ENCODE results near the gene NAV3.

NAV3 gene

GRCh38 chr12:77928078-77928477, 97.4 kb downstream of the NAV3 start:
- Histone ChIP-seq H3K4me2 (ENCODE audit: low read depth, low read length, poor library complexity, severe bottlenecking) (no peak overlapping the region), H3K36me3 (ENCODE audit: insufficient read depth, low read length) (no peaks in the 10 kb centered on the region), H3K27me3 (ENCODE audit: insufficient read depth, low read length, poor library complexity, severe bottlenecking) (no peaks in the 10 kb centered on the region), H3F3A (ENCODE audit: low read depth) (no peaks in the 10 kb centered on the region), H3K9me2 (replicated peaks; ENCODE audit: low read depth, low read length) (no peaks in the 10 kb centered on the region), H2AFZ (ENCODE audit: low read length) (no peak overlapping the region), H4K20me1 (ENCODE audit: insufficient read depth, low read length, poor library complexity, severe bottlenecking) (no peaks in the 10 kb centered on the region), H3K4me1 (ENCODE audit: insufficient read depth, low read length, poor library complexity, severe bottlenecking) (no peaks in the 10 kb centered on the region), H3K79me2 (ENCODE audit: insufficient read depth, low read length) (no peaks in the 10 kb centered on the region), H3K9me3 (ENCODE audit: insufficient read depth, low read depth, low read length) (no peaks in the 10 kb centered on the region), H3K9ac (ENCODE audit: low read depth, low read length, poor library complexity, severe bottlenecking) (no peak overlapping the region), H3K4me3 (ENCODE audit: low read length, poor library complexity, severe bottlenecking) (no peak overlapping the region)
- TF ChIP-seq EZH2phosphoT487 (IDR thresholded peaks at IDR 0.05; ENCODE audit: borderline replicate concordance) = no peak
- TF ChIP-seq, protein P1, sequence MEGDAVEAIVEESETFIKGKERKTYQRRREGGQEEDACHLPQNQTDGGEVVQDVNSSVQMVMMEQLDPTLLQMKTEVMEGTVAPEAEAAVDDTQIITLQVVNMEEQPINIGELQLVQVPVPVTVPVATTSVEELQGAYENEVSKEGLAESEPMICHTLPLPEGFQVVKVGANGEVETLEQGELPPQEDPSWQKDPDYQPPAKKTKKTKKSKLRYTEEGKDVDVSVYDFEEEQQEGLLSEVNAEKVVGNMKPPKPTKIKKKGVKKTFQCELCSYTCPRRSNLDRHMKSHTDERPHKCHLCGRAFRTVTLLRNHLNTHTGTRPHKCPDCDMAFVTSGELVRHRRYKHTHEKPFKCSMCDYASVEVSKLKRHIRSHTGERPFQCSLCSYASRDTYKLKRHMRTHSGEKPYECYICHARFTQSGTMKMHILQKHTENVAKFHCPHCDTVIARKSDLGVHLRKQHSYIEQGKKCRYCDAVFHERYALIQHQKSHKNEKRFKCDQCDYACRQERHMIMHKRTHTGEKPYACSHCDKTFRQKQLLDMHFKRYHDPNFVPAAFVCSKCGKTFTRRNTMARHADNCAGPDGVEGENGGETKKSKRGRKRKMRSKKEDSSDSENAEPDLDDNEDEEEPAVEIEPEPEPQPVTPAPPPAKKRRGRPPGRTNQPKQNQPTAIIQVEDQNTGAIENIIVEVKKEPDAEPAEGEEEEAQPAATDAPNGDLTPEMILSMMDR (conservative IDR thresholded peaks at IDR 0.05; ENCODE audit: low read length) = no peak

DNA sequence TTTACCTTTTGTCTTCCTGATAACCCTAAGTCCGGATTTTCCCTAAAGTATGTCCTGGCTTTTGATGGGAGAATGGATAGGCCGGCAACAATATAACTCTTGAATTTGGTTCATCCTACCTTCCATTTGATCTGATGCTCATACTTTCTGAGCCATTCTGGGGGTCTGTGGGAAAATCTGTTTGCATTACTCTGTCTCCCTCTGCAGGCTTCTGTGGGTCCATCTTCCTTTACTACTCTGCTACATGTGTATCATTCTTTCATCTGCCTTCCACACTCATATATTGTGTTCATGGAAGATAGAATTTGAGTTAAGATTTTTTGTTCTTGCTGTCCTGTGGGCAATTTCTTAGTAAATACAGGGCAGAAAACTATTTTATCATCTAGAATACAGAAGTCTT, 101.5 kb downstream of the NAV3 start:
- Histone ChIP-seq H3K9me3 (ENCODE audit: insufficient read depth, low read depth, low read length) (no peaks in the 10 kb centered on the region), H3K4me2 (ENCODE audit: low read depth, low read length, poor library complexity, severe bottlenecking) (no peak overlapping the region), H3K79me2 (ENCODE audit: insufficient read depth, low read length) (no peaks in the 10 kb centered on the region), H3K9ac (ENCODE audit: low read depth, low read length, poor library complexity, severe bottlenecking) (no peak overlapping the region), H3K4me1 (ENCODE audit: insufficient read depth, low read length, poor library complexity, severe bottlenecking) (no peaks in the 10 kb centered on the region), H3K36me3 (ENCODE audit: insufficient read depth, low read length) (no peaks in the 10 kb centered on the region), H3K9me2 (replicated peaks; ENCODE audit: low read depth, low read length) (no peaks in the 10 kb centered on the region), H3K4me3 (ENCODE audit: low read length, poor library complexity, severe bottlenecking) (no peak overlapping the region), H2AFZ (ENCODE audit: low read length) (no peak overlapping the region), H3K27me3 (ENCODE audit: insufficient read depth, low read length, poor library complexity, severe bottlenecking) (no peaks in the 10 kb centered on the region), H3F3A (ENCODE audit: low read depth) (no peaks in the 10 kb centered on the region), H4K20me1 (ENCODE audit: insufficient read depth, low read length, poor library complexity, severe bottlenecking) (no peaks in the 10 kb centered on the region)
- TF ChIP-seq, protein P1 (conservative IDR thresholded peaks at IDR 0.05; ENCODE audit: low read length) = peak; percentile 51
- TF ChIP-seq EZH2phosphoT487 (IDR thresholded peaks at IDR 0.05; ENCODE audit: borderline replicate concordance) = no peak

- H3K4me3 ChIP-seq (ENCODE audit: low read length, poor library complexity, severe bottlenecking) = no peak overlapping the region
- TF ChIP-seq, protein P1 (conservative IDR thresholded peaks at IDR 0.05; ENCODE audit: low read length) = no peak
- TF ChIP-seq EZH2phosphoT487 (IDR thresholded peaks at IDR 0.05; ENCODE audit: borderline replicate concordance) = no peak
- no peaks in the 10 kb centered on the region for H3K4me1 ChIP-seq (ENCODE audit: insufficient read depth, low read length, poor library complexity, severe bottlenecking)
- H3F3A ChIP-seq (ENCODE audit: low read depth) = no peaks in the 10 kb centered on the region
- H2AFZ ChIP-seq (ENCODE audit: low read length) = no peak overlapping the region
- H3K9me3 ChIP-seq (ENCODE audit: insufficient read depth, low read depth, low read length) = no peaks in the 10 kb centered on the region
- no peaks in the 10 kb centered on the region for H3K9me2 ChIP-seq (replicated peaks; ENCODE audit: low read depth, low read length)
- H3K27me3 ChIP-seq (ENCODE audit: insufficient read depth, low read length, poor library complexity, severe bottlenecking) = no peaks in the 10 kb centered on the region
- no peak overlapping the region for H3K4me2 ChIP-seq (ENCODE audit: low read depth, low read length, poor library complexity, severe bottlenecking)
- no peaks in the 10 kb centered on the region for H3K36me3 ChIP-seq (ENCODE audit: insufficient read depth, low read length)
- H3K9ac ChIP-seq (ENCODE audit: low read depth, low read length, poor library complexity, severe bottlenecking) = no peak overlapping the region
- H4K20me1 ChIP-seq (ENCODE audit: insufficient read depth, low read length, poor library complexity, severe bottlenecking) = no peaks in the 10 kb centered on the region
- no peaks in the 10 kb centered on the region for H3K79me2 ChIP-seq (ENCODE audit: insufficient read depth, low read length)
These were observed 107.6 kb downstream of the NAV3 start for GRCh38 chr12:77938301-77938700.
